ENCODE results near the gene ENDOV.
"Not testable (repeated sequence)": the region's sequence is repeated elsewhere in the genome, so short reads cannot be mapped to it uniquely, and the experiment has no call there.

ENDOV gene

DNA sequence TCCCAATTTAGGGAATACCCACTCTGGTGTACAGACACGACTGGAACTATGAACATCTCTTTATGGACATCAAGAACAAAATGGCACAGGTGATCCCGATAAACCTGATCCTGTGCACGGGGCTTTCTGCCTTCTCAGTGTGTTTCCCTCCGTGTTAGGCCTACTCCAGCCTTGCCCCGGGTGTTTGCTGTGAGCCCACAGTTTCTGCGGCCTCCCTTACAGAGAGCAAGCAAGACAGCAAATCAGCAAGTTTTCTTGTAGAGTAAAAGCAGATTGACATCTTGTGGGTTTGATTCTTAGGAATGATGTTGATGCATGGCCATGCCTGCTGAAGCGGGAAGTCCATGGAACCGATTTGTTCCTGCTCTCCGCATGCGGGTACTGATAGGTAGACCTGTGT, 26.4 kb upstream of the ENDOV start:
- DNase-seq = no peak

DNA sequence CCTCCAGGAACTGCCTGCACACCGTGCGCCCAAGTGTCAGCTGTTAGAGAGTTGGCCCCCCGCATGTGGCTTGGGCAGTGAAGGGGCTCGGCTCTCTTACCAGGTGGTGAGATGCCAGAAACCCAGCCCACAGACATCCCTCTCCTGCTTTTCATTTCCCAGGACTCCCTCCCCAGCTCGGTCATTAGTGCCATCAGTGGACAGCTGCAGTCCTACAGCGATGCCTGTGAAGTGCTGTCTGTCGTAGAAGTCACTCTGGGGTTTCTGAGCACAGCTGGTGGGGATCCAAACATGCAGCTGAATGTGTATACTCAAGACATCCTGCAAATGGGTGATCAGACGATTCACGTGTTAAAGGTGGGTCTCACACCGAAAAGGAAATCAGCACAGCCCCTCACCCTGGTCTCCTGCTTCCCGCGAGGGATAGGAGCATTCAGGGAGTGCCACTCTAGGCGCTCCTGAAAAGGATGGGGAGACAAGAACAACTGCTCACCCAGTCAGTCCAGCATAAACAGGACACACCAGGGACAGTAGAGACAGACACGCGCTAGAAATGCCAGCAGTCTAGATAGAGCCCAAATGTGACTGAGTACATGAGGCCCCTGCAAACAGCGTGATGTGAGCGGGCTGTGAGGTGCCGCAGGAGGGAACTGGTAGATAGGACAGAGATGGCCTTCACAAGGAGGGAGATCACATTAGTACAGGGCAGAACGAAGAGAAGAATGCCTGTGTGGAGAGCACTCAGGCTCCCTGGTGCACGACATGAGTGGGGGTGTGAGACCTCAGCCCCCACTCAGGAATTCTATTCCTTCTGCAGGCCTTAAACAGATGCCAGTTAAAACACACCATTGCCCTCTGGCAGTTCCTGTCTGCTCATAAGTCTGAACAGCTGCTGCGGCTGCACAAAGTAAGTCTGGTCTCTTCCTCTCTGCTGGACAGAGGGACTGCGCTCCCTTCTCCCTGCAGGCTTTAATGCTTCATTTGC, 25.7 kb upstream of the ENDOV start:
- DNase-seq = no peak

DNA sequence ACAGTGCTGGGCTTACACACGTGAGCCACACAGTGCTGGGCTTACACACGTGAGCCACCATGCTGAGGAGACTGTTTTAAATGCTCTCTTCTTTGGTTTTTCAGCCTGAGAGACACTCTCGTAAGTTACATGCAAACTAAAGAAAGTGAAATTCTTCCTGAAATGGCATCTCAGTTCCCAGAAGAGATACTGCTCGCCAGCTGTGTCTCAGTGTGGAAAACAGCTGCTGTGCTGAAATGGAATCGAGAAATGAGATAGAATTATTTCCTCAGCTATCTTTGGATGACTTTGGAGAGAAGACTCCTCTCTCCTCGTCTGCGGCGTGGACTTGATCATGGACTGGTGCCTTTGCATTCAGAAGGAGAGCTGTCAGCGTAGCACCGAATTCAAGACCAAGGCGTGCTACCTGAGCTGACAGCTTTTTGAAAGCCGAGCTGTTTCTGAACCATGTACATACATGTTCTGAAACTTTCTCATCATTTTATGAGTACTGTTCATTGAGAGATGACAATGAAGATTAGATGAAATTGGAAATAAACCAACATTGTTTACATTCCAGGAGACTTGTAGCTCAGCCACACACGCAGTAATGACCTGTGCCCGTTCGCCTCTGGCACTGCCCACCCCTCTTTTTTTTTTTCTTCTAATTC, 21.6 kb upstream of the ENDOV start:
- DNase-seq = no peak

DNA sequence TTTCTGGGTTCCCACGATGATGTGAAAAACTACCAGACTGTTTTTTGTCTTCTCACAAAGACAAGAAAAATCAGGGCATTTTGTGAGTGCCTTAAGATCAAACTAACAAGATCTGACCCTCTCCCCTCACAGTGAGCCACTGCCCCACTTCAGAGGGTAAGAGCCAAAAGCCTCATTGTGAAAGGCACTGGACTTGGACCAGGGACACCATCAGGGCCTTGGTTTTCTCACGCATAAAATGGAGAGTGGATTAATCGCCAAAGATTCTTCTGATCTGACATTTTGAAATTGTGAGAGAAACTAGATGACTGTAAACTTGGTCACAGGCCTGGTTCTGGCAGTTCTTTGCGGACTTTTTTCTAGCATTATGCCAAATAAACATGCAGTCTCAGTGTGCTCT, 21.0 kb upstream of the ENDOV start:
- DNase-seq = no peak

DNA sequence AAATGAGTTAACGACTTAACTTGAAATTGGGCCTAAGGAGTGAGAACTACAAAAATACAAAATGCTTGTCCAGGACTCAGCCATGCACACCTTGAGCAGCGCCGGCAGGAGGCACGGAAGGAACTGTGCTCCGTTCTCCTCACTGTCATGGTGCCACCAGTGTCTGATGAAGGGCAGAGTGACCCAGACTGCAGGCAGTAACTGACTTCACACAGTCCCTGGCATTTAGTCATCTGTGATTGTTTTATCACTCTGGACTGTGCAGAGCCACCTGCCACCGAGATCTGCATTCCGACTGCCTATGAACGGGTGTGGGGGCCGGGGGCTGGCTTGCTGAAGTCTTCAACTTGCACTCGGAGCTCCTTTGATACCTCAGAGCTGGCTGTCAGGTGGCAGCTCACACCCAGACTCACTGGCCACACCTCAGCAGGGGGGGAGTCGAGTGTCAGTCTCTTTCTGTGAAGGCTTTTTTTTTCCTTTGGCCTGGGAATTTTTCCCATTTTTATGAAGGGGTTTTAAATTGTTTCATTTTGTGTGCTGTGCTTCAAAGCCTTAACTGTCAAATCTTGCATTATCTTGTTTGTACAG, 20.2 kb upstream of the ENDOV start:
- DNase-seq = no peak

DNA sequence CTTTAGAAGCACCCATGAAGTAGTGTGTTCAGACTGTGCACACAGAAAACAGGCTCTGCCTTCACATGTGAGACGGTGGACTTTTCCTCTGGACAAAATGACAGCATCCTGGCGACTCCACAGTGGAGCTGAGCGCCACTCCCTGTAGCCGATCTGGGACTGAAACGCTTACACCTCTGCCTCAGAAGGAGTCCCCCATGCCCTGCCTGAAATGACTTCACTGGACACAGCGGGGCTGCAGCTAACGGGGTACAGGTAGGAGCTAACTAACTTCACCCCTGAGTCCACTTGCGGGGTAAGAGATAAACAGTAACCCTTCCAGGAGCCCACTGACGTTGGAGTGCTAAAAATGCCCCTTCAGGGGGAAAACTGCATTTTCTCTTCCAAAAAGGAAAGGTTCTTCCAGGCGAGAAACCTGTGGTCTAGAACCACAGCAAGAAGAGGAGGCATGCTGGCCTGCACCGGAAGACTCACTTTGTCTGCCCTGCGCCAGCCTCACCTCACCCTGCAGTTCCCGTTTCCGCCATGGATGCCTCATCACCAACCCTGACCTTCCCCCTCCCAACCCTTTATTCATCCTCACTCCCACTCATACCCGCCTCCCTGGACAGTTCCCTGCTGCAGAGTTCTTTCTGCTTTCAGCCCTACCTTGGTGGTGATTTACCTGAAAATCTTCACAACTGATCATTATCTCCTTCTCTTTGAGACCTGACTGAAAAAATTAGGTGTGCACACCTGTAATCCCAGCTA, 19.4 kb upstream of the ENDOV start:
- peak in 1 of 2 donors; percentile 3 for DNase-seq

DNA sequence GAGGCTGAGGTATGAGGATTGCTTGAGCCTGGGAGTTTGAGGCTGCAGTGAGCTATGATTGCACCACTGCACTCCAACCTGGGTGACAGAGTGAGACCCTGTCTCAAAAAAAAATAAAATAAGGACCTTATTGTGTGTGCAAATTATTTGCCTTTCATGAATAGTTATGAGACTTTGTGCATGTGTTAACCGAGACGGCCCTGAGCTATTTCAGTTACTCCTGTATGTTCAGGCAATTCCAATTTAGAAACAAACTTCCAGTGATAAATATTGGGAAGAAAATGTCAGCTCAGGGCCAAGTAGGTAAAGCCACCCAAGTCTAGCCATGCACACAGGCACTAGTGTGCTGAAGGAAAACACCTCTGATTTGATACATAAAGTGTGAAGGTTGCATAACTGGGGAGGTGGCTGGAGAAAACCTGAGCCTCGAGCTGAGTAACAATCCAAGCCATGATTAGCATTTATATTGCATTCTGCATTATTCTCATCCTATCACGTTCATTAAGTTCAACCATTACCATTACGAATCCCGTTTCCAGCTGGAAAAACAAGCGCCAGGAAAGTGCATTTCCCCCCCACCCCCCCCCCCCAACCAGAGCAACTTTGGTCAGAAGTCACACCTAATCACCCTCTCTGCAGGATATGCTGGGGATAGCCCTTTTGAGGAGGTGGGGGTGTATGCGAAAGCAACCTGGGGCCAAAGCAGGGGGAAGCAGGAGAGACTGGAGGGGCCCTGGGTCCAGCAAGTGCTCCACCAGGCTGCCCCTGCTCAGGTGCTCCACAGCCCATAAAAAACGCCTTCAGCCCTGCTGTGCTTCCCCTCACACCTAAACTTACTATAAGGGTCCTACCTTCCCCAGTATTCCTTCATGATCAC, 18.6 kb upstream of the ENDOV start:
- no peak for DNase-seq

DNA sequence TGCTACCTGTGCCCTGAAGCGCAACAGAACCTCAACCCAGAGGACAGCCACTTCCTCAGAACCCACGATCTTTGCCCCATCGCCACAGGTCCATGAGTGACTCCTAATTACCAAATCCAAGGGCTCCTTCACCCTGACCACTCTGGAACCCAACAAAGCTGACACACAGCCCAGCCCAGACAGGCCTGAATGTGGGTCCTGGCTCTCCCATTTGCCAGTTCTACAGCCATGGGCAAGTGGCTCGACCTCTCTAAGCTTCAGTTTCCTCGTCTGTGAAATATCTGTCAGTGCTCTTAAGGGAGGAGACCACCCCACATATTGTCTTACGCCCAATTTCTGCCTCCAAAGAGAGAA, 18.0 kb upstream of the ENDOV start:
- DNase-seq = no peak

DNA sequence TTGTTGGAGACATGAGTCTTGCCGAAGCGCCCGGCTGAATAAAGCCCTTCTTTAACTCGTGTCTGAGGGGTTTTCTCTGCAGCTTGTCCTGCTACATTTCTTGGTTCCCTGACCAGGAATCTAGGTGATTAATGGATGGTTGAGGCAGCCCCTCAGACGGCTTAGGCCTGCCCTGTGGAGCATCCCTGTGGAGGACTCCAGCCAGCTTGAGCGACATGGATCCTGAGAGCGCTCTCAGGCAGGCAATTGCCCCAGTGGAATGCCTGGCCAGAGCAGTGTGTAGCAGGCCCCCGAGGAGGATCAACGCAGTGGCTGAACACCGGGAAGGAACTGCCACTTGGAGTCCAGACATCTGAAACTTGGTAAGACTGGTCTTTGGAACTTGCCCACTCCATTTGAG, 17.3 kb upstream of the ENDOV start:
- DNase-seq = no peak

DNA sequence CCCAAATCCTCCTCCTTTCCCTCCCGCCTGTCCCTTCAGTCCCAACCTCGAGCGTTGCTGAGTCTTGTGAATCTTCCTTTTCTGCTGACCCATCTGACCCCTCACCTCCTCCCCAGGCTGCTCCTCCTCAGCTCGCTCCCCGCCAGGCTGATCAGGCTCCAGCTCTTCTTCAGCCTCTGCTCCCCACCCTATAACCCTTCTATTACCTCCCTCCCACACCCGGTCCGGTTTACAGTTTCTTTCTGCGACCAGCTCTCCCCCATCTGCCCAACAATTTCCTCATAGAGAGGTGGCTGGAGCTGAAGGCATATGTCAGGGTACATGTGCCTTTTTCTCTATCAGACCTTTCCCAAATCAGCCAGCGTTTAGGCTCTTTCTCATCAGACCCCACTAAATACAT, 13.9 kb upstream of the ENDOV start:
- not testable (repeated sequence) for DNase-seq

DNA sequence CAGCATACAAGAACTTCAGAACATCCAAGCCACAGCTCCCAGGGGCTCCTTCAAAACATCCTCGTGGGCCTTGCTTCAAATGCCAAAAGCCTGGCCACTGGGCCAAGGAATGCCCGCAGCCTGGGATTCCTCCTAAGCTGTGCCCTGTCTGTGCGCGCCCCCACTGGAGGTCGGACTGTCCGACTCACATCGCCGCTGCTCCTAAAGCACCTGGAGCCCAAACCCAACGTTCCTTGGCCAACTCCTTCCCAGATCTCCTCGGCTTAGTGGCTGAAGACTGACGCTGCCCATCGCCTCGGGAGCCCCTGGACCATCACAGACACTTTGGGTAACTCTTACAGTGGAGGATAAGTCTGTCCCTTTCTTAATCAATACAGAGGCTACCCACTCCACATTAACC, 12.9 kb upstream of the ENDOV start:
- DNase-seq = not testable (repeated sequence)

DNA sequence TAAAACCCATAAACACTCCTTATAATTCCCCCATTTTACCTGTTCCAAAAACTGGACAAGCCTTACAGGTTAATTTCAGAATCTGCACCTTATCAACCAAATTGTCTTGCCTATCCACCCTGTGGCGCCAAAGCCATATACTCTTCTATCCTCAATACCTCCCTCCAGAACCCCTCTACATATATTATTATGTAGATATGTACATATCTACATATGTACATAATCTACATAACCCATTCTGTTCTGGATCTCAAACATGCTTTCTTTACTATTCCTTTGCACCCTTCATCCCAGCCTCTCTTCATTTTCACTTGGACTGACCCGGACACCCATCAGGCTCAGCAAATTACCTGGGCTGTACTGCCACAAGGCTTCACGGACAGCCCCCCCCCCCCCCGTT, 12.0 kb upstream of the ENDOV start:
- DNase-seq = no peak

DNA sequence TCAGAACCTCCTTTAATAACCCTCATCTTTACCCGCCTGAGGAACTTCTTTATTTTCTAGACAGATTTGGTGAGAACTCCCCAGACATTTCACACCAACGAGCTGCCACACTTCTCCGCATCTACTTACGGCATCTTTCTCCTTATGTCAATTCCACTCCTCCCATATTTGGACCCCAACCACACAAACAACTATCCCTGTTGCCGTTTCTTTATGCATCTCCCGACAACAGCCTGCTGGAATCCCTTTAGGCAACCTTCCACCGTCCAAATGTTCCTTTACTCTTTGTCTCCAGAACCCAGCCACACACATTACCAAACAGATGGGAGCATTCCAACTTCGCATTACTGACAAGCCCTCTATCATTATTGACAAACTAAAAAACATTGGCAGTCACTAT, 8.8 kb upstream of the ENDOV start:
- no peak for DNase-seq

DNA sequence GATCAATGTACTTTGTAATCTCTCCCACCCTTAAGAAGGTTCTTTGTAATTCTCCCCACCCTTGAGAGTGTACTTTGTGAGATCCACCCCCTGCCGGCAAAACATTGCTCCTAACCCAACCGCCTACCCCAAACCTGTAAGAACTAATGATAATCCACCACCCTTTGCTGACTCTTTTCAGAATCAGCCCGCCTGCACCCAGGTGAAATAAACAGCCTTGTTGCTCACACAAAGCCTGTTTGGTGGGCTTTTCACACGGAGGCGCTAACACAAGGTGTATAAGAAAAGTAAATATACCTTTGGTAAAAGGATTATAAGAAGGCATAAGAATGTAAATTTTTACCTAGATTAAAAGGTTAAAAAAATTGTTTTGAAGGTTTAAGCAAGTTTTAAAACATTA, 7.0 kb upstream of the ENDOV start:
- DNase-seq = not testable (repeated sequence)

DNA sequence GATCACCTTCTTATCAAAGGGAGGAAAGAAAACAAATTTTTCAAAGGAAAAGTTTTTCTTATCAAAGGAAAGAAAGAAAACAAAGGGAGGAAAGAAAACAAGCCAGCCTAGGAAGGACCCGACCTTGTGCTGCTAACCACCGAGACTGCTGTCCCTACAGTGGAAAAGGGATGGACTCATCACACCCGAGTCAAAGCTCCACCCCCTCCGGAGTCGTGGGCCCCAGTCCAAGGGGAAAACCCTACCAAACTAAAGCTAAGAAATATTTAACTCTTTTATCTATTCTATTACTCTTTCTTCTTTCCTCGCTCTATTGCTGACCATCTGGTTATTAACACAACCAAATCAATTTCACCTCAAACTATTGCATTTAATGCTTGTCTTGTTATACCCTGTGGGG, 6.1 kb upstream of the ENDOV start:
- DNase-seq = no peak

DNA sequence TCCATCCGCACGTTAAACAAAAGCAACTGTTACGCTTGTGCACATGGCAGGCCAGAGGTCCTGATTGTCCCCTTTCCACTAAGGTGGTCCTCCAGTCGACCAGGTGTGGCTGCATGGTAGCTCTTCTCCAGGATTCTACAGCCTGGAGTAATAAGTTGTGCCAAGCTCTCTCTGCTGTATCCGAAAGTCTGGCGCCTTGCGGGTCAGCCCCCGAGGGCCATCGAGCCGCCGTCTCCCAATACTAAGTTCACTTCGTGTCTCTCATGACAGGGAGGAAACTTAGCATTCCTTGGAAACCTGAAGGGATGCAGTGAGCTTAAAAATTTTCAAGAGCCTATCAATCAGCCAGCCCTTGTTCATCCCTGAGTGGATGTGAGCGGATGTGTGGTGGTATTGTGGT, 5.3 kb upstream of the ENDOV start:
- no peak for DNase-seq

DNA sequence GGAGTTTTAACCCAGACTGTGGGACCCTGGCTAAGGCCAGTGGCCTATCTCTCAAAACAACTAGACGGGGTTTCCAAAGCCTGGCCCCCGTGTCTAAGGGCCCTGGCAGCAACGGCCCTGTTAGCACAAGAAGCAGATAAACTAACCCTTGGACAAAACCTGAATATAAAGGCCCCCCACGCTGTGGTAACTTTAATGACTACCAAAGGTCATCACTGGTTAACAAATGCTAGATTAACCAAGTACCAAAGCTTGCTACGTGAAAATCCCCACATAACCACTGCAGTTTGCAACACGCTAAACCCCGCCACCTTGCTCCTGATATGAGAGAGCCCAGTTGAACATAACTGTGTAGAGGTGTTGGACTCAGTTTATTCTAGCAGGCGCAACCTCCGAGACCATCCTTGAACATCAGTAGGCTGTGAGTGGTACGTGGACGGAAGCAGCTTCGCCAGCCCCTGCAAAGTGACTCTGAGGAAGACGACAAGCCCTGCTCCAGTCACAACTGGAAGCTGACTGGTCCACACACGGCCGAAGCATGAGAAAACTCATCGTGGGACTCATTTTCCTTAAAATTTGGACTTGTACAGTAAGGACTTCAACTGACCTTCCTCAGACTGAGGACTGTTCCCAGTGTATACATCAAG, 4.4 kb upstream of the ENDOV start:
- not testable (repeated sequence) for DNase-seq

DNA sequence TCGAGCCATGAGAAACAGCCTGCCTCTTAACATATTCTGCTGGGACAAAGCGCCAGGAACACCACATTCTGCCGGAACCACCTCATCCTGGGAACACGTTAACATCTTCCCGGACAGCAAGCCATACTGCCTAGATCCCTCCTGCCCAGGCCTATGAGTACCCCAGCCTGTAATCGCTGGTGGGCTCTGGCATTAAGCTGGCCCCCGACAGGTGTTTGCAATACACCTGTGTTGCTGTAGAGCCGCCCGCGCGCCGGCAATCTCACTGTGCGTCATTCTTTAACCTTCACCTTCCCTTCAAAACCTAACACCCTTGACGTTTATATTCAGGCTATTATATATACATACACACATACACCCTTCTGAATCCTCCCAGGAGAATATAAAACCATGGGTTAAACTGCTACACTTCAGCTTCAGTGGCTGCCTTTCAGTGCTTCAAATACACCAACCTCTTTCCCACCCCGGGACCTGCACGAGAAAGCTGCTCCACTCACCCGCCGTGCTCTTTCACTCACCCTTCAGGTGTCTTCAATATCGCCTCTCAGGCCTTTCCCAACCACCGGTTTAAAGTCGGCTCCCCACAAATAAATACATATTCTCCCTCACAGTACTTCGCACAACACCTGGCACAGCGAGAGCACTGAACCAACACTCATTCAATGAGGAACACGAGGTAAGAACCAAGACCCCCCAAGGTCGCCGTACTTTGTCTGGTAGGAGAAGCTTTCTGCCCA, 1.0 kb upstream of the ENDOV start:
- no peak for DNase-seq

DNA sequence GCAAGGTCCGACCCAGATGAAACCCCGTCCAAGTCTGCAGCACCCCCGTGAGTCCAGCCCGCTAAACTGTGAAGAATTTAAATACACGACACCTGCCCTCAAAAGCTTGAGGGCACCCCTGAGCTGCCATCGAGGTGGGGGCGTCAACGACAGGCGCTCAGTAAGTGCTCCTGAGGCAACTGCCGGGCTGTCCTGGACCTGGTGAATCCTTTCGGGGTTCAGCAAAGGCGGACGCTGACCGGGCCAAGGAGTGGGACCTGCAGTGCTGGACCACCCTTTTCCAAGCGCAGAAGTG, 512 bp upstream of the ENDOV start:
- no peak for DNase-seq

DNA sequence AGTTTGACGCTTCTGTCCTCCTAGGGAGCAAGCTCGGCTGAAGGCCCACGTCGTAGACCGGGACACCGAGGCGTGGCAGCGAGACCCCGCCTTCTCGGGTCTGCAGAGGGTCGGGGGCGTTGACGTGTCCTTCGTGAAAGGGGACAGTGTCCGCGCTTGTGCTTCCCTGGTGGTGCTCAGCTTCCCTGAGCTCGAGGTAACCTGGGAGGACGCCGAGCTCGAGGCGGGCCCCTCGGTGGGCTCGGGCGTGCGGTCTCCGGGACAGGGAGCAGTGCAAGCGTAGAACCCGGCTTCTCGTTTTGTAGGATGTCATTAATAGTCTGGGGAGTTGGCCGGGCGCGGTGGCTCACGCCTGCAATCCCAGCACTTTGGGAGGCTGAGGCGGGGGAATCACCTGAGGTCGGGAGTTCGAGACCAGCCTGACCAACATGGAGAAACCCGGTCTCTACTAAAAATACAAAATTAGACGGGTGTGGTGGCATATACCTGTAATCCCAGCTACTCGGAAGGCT, 715 bp downstream of the ENDOV start:
- DNase-seq = no peak

Measured in inflammatory macrophage (primary cell).